ENCODE measurements around the gene ARHGAP27. TPM values are rescaled to one million over a fixed set of nuclear protein-coding genes. Genes with fewer than 3 reads are reported as not detected.

The ARHGAP27 gene
- total and polyA plus RNA-seq, 2 experiments from 2014 or later: 21.1 to 27.9 TPM

DNA sequence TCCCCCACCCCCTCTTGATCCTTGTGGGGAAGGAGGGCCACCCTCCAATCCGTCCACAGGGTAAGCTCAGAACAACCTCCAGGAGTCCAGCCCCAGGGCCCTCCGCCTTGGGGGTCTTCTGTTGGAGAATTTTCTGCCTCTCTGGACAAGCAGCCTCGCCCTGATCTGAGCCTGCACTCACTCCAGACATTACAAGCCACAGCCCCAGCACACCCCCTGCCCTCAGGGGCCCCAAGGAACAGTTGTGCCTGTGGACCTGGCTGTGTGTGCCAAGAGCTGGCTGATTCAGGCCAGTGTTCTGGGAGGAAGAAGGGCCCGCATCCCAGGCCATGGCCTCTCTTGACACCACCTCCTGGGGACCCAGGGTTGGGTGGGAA lies 477 bp upstream of the ARHGAP27 start:
- Histone ChIP-seq H2AFZ (no peak overlapping the region), H3K79me2 (no peaks in the 10 kb centered on the region), H4K20me1 (ENCODE audit: insufficient read depth, poor library complexity, severe bottlenecking) (no peaks in the 10 kb centered on the region), H3K36me3 (replicated peaks; ENCODE audit: insufficient read depth, low read depth) (no peaks in the 10 kb centered on the region), H3K27ac (no peak overlapping the region), H3K9me2 (replicated peaks; ENCODE audit: insufficient read depth) (no peaks in the 10 kb centered on the region), H3K9me3 (ENCODE audit: low read depth) (no peaks in the 10 kb centered on the region), H3K4me2 (peak overlapping the region; percentile 98), H3K27me3 (peaks cover 34% of the 10 kb centered on the region), H3K4me3 (no peak overlapping the region), H3K4me1 (ENCODE audit: insufficient read depth) (peaks cover 31% of the 10 kb centered on the region)
- 76% methylated on average over 4 of the region's 4 CpGs for WGBS (ENCODE audit: low lambda C conversion rate, missing lambda C conversion rate)
- TF ChIP-seq, protein P1, sequence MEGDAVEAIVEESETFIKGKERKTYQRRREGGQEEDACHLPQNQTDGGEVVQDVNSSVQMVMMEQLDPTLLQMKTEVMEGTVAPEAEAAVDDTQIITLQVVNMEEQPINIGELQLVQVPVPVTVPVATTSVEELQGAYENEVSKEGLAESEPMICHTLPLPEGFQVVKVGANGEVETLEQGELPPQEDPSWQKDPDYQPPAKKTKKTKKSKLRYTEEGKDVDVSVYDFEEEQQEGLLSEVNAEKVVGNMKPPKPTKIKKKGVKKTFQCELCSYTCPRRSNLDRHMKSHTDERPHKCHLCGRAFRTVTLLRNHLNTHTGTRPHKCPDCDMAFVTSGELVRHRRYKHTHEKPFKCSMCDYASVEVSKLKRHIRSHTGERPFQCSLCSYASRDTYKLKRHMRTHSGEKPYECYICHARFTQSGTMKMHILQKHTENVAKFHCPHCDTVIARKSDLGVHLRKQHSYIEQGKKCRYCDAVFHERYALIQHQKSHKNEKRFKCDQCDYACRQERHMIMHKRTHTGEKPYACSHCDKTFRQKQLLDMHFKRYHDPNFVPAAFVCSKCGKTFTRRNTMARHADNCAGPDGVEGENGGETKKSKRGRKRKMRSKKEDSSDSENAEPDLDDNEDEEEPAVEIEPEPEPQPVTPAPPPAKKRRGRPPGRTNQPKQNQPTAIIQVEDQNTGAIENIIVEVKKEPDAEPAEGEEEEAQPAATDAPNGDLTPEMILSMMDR (IDR thresholded peaks at IDR 0.05; ENCODE audit: poor library complexity): no peak
- TF ChIP-seq EZH2phosphoT487 (IDR thresholded peaks at IDR 0.05; ENCODE audit: low read depth, severe bottlenecking, unreplicated experiment): no peak
- no peak for TF ChIP-seq EZH2 (IDR thresholded peaks at IDR 0.05; ENCODE audit: borderline replicate concordance)
- DNase-seq (ENCODE audit: low spot score): no peak

DNA sequence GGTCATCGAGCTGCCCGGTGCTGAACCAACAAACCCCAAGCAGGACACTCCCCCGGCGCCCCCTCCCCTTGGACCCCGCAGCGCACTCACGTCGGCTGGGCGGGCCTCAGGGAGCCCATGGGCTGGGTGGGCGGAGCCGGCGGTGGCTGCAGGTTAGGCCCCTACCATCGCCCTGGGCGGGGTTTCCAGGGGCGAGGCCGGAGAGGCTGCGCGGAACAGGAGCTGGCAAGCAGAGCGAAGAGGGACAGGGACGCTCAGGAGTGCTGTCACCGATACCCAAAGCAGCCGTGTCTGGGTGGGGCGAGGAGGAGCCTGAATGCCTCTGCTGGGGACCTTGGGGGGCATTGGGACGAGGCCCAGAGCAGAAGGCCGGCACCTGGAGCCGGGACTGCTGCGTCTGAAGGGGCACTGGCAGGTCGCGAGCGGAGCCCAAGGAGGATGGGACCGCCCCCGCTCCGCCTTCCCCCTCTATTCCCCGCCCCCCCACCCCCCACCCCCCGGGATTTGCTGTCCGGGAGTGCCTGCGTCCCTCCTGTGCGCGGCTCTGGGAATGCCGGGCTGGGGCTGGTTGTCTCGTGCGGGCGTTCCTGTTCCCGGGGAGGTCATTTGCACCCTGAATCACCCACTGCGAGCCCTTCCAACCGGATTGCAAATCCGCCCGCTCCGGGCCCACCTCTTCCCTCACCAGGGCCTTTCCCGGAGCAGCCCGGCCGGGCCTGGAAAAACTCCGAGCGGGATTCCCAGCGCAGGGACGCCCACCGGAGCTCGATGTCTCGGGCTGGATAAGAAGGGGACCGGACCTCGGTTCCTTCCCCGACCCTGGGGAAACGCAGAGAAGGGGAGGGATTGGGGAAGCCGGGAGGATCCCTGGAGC lies 902 bp downstream of the ARHGAP27 start:
- H3K27me3 ChIP-seq: peaks cover 35% of the 10 kb centered on the region
- H3K79me2 ChIP-seq: no peaks in the 10 kb centered on the region
- peaks cover 32% of the 10 kb centered on the region for H3K4me1 ChIP-seq (ENCODE audit: insufficient read depth)
- H3K9me2 ChIP-seq (replicated peaks; ENCODE audit: insufficient read depth): no peaks in the 10 kb centered on the region
- H2AFZ ChIP-seq: peak overlapping the region; percentile 50
- H3K4me3 ChIP-seq: peak overlapping the region; percentile 32
- H3K4me2 ChIP-seq: peak overlapping the region; percentile 98
- TF ChIP-seq, protein P1 (IDR thresholded peaks at IDR 0.05; ENCODE audit: poor library complexity): no peak
- no peak for TF ChIP-seq EZH2 (IDR thresholded peaks at IDR 0.05; ENCODE audit: borderline replicate concordance)
- no peak for TF ChIP-seq EZH2phosphoT487 (IDR thresholded peaks at IDR 0.05; ENCODE audit: low read depth, severe bottlenecking, unreplicated experiment)
- WGBS (ENCODE audit: low lambda C conversion rate, missing lambda C conversion rate): under 1% methylated on average over 40 of the region's 64 CpGs
- H4K20me1 ChIP-seq (ENCODE audit: insufficient read depth, poor library complexity, severe bottlenecking): no peaks in the 10 kb centered on the region
- no peaks in the 10 kb centered on the region for H3K36me3 ChIP-seq (replicated peaks; ENCODE audit: insufficient read depth, low read depth)
- peak overlapping the region; percentile 72 for H3K27ac ChIP-seq
- DNase-seq (ENCODE audit: low spot score): peak; percentile 90
- no peaks in the 10 kb centered on the region for H3K9me3 ChIP-seq (ENCODE audit: low read depth)

DNA sequence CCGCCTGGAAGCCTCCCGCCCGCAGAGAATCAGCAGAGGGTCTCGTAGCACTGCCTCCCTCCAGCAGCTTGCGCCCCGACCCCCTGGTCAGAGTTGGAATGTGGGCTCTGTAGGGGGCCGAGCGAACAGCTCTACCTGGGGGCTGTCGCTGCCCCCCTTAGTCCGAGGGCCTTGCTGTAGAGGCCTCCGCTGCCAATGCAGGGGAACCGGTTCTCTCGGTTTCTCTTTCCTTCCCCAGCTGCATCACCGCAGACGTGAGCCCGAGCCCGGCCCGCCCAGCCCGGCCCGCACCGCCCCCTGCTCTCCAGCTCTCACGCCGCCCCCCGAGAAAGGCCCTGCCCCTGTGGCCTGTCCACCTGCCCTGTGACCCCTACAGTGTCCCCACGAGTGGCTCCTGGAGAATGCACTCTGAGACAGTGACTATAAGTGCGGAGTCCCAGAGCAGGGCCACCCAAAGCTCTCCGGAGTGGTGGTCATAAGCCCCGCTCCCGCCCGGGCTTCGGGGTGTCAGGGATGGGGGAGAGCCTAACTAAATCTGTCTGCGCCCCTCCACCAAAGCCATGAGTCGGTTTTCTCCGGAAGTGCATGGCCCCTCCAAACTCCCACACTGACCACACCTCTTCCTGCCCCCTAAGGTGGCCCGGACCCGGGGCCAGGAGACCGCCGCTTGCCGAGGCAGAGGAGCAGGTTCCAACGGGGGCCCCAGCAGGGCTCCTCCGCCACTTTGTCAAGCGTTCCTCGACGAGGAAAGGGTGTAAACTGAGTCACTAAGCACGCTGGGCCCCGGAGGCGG lies 1.7 kb downstream of the ARHGAP27 start:
- Histone ChIP-seq H3K9me2 (replicated peaks; ENCODE audit: insufficient read depth) (no peaks in the 10 kb centered on the region), H2AFZ (peak overlapping the region; percentile 50), H3K27me3 (peaks cover 35% of the 10 kb centered on the region), H4K20me1 (ENCODE audit: insufficient read depth, poor library complexity, severe bottlenecking) (no peaks in the 10 kb centered on the region), H3K27ac (peak overlapping the region; percentile 72), H3K36me3 (replicated peaks; ENCODE audit: insufficient read depth, low read depth) (no peaks in the 10 kb centered on the region), H3K4me1 (ENCODE audit: insufficient read depth) (peaks cover 32% of the 10 kb centered on the region), H3K4me3 (peak overlapping the region; percentile 32), H3K4me2 (peak overlapping the region; percentile 98), H3K9me3 (ENCODE audit: low read depth) (no peaks in the 10 kb centered on the region), H3K79me2 (no peaks in the 10 kb centered on the region)
- DNase-seq (ENCODE audit: low spot score): peak; percentile 76
- TF ChIP-seq EZH2 (IDR thresholded peaks at IDR 0.05; ENCODE audit: borderline replicate concordance) (no peak), EZH2phosphoT487 (IDR thresholded peaks at IDR 0.05; ENCODE audit: low read depth, severe bottlenecking, unreplicated experiment) (peak; percentile 58)
- 5% methylated on average over 46 of the region's 47 CpGs for WGBS (ENCODE audit: low lambda C conversion rate, missing lambda C conversion rate)

Data from hepatocyte (in vitro differentiated cells).